A549 (cell line): ENCODE results near the gene DPY19L1. TPM values are rescaled to one million over a fixed set of nuclear protein-coding genes. Genes with fewer than 3 reads are reported as not detected.
"Not testable (repeated sequence)": the region's sequence is repeated elsewhere in the genome, so short reads cannot be mapped to it uniquely, and the experiment has no call there.

Source experiments
- ATAC-seq, 2 experiments: fragments of 200-7000 bp in 1 of 2; fragments of >200 bp in 1 of 2; cut with Nextera tagmentation in 1 of 2; cut with Tn5 transposase in 1 of 2; 3 replicates each; pipeline versions ENCODE4 v1.8.0 to v1.9.1; 2018 to 2020; ENCODE audit warnings: mild to moderate bottlenecking in 1 of 2, moderate library complexity in 1 of 2
- CTCF ChIA-PET: fragments of 300-600 bp; sonication (Branson Sonifier 250); formaldehyde crosslinking; extraction: SDS; loops from one replicate; lab custom pipeline; 2021; ENCODE audit warnings: antibody characterized with exemption, inconsistent platforms; lab: Yijun Ruan, JAX
- POLR2A ChIA-PET: fragments of 350-600 bp; formaldehyde crosslinking; extraction: SDS; loops from one replicate; lab custom pipeline; 2021; ENCODE audit warnings: antibody characterized with exemption, inconsistent platforms; lab: Yijun Ruan, JAX
- DNase-seq, 2 experiments: peaks; one replicate each; pipeline versions ENCODE4 v3.0.0 to v3.0.0-alpha.2; 2011 to 2016; ENCODE audit warnings: low read depth in 1 of 2, low spot score in 1 of 2
- FAIRE-seq: peaks from 2 replicates; lab custom pipeline; 2011; peaks lifted over from hg19 to GRCh38; lab: Jason Lieb, UNC
- H3K27ac ChIP-seq, 2 experiments: fragments of >200 bp; sonication (Bioruptor Twin); formaldehyde crosslinking; 3 replicates each; pipeline ENCODE4 v1.5.1; 2016 to 2017
- H3K4me1 ChIP-seq: fragments of >200 bp; sonication (Bioruptor Twin); formaldehyde crosslinking; 3 replicates; pipeline ENCODE4 v1.6.1; 2016
- H3K4me2 ChIP-seq: fragments of >200 bp; sonication (Bioruptor Twin); formaldehyde crosslinking; 3 replicates; pipeline ENCODE4 v1.6.1; 2016
- H3K4me3 ChIP-seq: fragments of >200 bp; sonication (Bioruptor Twin); formaldehyde crosslinking; 3 replicates; pipeline ENCODE4 v1.5.1; 2016
- H3K9me3 ChIP-seq: fragments of >200 bp; sonication (Bioruptor Twin); formaldehyde crosslinking; 3 replicates; pipeline ENCODE4 v1.6.1; 2016
- CHD2 ChIP-seq: fragments of 150-350 bp; IDR thresholded peaks from 2 replicates; pipeline ENCODE4 v1.6.1; 2014; ENCODE audit warnings: low read length; ENCODE audit not compliant: partially characterized antibody
- CTCF ChIP-seq: fragments of >200 bp; sonication (Bioruptor Twin); formaldehyde crosslinking; IDR thresholded peaks from 3 replicates; pipeline ENCODE4 v1.5.1; 2016
- EHMT2 ChIP-seq: fragments of 200-600 bp; sonication (generic); IDR thresholded peaks from 2 replicates; pipeline ENCODE4 v1.6.1; 2016; ENCODE audit warnings: antibody characterized with exemption, low read depth, mild to moderate bottlenecking, moderate library complexity
- ELK1 ChIP-seq: fragments of 150-350 bp; IDR thresholded peaks from 2 replicates; pipeline ENCODE4 v1.6.1; 2014; ENCODE audit warnings: low read depth, mild to moderate bottlenecking, low read length
- EP300 ChIP-seq, 2 experiments: fragments of >200 bp; sonication (Bioruptor Twin); formaldehyde crosslinking; IDR thresholded peaks; 2 replicates in 1 of 2; 3 replicates in 1 of 2; pipeline ENCODE4 v1.6.1; 2016 to 2017
- ESRRA ChIP-seq: fragments of 150-350 bp; IDR thresholded peaks from 2 replicates; pipeline ENCODE4 v1.6.1; 2014; ENCODE audit warnings: mild to moderate bottlenecking, low read length, borderline replicate concordance
- FOSL2 ChIP-seq, 2 experiments: fragments of 450-650 bp in 1 of 2; fragments of >200 bp in 1 of 2; sonication (Bioruptor Twin) in 1 of 2; formaldehyde crosslinking; IDR thresholded peaks; 2 replicates each; pipeline versions ENCODE4 v1.5.0 to v1.6.1; 2016 to 2020; ENCODE audit warnings: mild to moderate bottlenecking in 1 of 2, moderate library complexity in 1 of 2
- FOXS1 ChIP-seq: fragments of 250-450 bp; sonication (Bioruptor Pico); IDR thresholded peaks from 2 replicates; pipeline ENCODE4 v1.5.0; 2020; ENCODE audit warnings: mild to moderate bottlenecking, moderate library complexity
- HMGXB4 ChIP-seq: fragments of 250-450 bp; sonication (Bioruptor Pico); IDR thresholded peaks from 2 replicates; pipeline ENCODE4 v1.5.0; 2021; ENCODE audit warnings: mild to moderate bottlenecking, moderate library complexity, borderline replicate concordance
- KDM5A ChIP-seq: fragments of 200-600 bp; sonication (generic); IDR thresholded peaks from 2 replicates; pipeline ENCODE4 v1.6.1; 2016; ENCODE audit warnings: antibody characterized with exemption, mild to moderate bottlenecking
- MAFK ChIP-seq: fragments of 450-650 bp; IDR thresholded peaks from 2 replicates; pipeline ENCODE4 v1.6.1; 2014; ENCODE audit not compliant: partially characterized antibody
- MAZ ChIP-seq: fragments of 150-350 bp; IDR thresholded peaks from 2 replicates; pipeline ENCODE4 v1.6.1; 2014; ENCODE audit warnings: antibody characterized with exemption, low read depth, low read length, borderline replicate concordance
- NPAS2 ChIP-seq: fragments of 250-450 bp; sonication (Bioruptor Pico); IDR thresholded peaks from 2 replicates; pipeline ENCODE4 v1.8.0; 2022; ENCODE audit warnings: mild to moderate bottlenecking, moderate library complexity, borderline replicate concordance
- PHF8 ChIP-seq: fragments of 200-600 bp; sonication (generic); IDR thresholded peaks from 2 replicates; pipeline ENCODE4 v1.6.1; 2016; ENCODE audit warnings: low read depth, mild to moderate bottlenecking, antibody characterized with exemption, moderate library complexity, borderline replicate concordance
- POLR2AphosphoS2 ChIP-seq: conservative IDR thresholded peaks from 2 replicates; pipeline ENCODE4 v1.6.1; 2012; ENCODE audit warnings: low read length, improper control_type of control experiment, inconsistent platforms
- RARB ChIP-seq: fragments of 250-450 bp; sonication (Bioruptor Pico); IDR thresholded peaks from 2 replicates; pipeline ENCODE4 v1.8.0; 2021; ENCODE audit warnings: mild to moderate bottlenecking, moderate library complexity
- TP53 ChIP-seq: fragments of 250-450 bp; sonication (Bioruptor Pico); IDR thresholded peaks from 2 replicates; pipeline ENCODE4 v1.5.0; 2021; ENCODE audit warnings: mild to moderate bottlenecking, moderate library complexity
- USF2 ChIP-seq: fragments of 450-650 bp; IDR thresholded peaks from 2 replicates; pipeline ENCODE4 v1.6.1; 2014; ENCODE audit warnings: antibody characterized with exemption
- ZC3H11A ChIP-seq: fragments of 450-650 bp; IDR thresholded peaks from 2 replicates; pipeline ENCODE4 v1.6.1; 2014; ENCODE audit warnings: antibody characterized with exemption, mild to moderate bottlenecking
- WGBS: methylation state at CpG from one replicate; pipeline ENCODE4 v1.1.6; 2017; ENCODE audit errors: missing lambda C conversion rate; 5-methylcytosine and 5-hydroxymethylcytosine counted together
- polyA plus RNA-seq, 4 experiments: library from polyadenylated mRNA; depleted of rRNA in 3 of 4; stranded (reverse); fragments of >200 nt; fragmentation: RNase III in 1 of 4; extraction: RNeasy Plus Mini Kit Qiagen cat#74134 plus additional on column Dnase treatment in 1 of 4; gene quantifications; 2 replicates in 3 of 4; 3 replicates in 1 of 4; pipeline ENCODE4 v1.2.3, GENCODE V29; 2011 to 2017

DPY19L1 gene
- polyA plus RNA-seq, 2 of the 4 experiments (the other 2 are of a cell fraction) = 53.6 to 129 TPM

GRCh38 chr7:35003679-35004303 is 33.5 kb downstream of the DPY19L1 start (continued):
- TF ChIP-seq MAFK = peak; percentile 91
- no peak for TF ChIP-seq MAZ
- no peak for TF ChIP-seq ELK1
- no peak for TF ChIP-seq CHD2
- no peak for TF ChIP-seq NPAS2
- TF ChIP-seq FOXS1 (CRISPR knock-in tag) = no peak
- TF ChIP-seq KDM5A = no peak
- TF ChIP-seq POLR2AphosphoS2 = no peak

GRCh38 chr7:35003177-35003650 is 34.1 kb downstream of the DPY19L1 start:
- not testable (repeated sequence) for H3K9me3 ChIP-seq
- ChIA-PET CTCF (interaction anchor here (0.6 kb wide), 1 partner anchor 47 kb away, joined by 3 read pairs; no protein-coding TSS in a partner anchor), POLR2A (interaction anchor here (1.0 to 1.3 kb wide), 3 partner anchors 26 to 33 kb away, joined by 3 to 4 read pairs (median 3); no protein-coding TSS in a partner anchor)
- H3K4me2 ChIP-seq = peak overlapping the region; percentile 83
- peak overlapping the region; percentile 10; the same call in 1 of the 3 replicates for H3K4me3 ChIP-seq
- 0% methylated on average over 1 of the region's 1 CpG for WGBS
- TF ChIP-seq RARB (CRISPR knock-in tag) (0 out of 2 replicates have a peak, but pooled peaks have one; percentile 58), EP300 (IDR thresholded peaks at IDR 0.05) (0 out of 5 replicates have a peak, but pooled peaks of 1 of the 2 experiments have one; percentile 15), FOSL2 (IDR thresholded peaks at IDR 0.05) (peak; percentile 15; the same call in 1 of the 2 replicates), FOSL2 (CRISPR knock-in tag; IDR thresholded peaks at IDR 0.05) (peak; percentile 53)
- peak overlapping the region; percentile 92 to 96 for H3K27ac ChIP-seq
- DNase-seq (peak in 1 of 2 experiments; percentile 71), FAIRE-seq (peak; percentile 68), ATAC-seq (peak; percentile 62 to 65)
- H3K4me1 ChIP-seq = peaks cover 60% of the 10 kb centered on the region

GRCh38 chr7:34998335-34998734 is 39.0 kb downstream of the DPY19L1 start:
- H3K4me2 ChIP-seq, DNase-seq, H3K9me3 ChIP-seq, ATAC-seq, POLR2A ChIA-PET, H3K4me3 ChIP-seq, FAIRE-seq: not testable (repeated sequence)
- 93% methylated on average over 6 of the region's 6 CpGs for WGBS
- peaks cover 37% of the 10 kb centered on the region for H3K4me1 ChIP-seq
- peak overlapping the region in 1 of 2 experiments; percentile 56; a peak in 1 of 6 replicates for H3K27ac ChIP-seq
- CTCF ChIA-PET = interaction anchor here (0.8 kb wide), 1 partner anchor 38 kb away, joined by 5 read pairs; no protein-coding TSS in a partner anchor

- H3K9me3 ChIP-seq, H3K4me2 ChIP-seq, FAIRE-seq, CTCF ChIA-PET, DNase-seq, POLR2A ChIA-PET, H3K4me3 ChIP-seq: not testable (repeated sequence)
- Histone ChIP-seq H3K27ac (peak overlapping the region in 1 of 2 experiments; percentile 39; a peak in 2 of 6 replicates), H3K4me1 (peaks cover 34% of the 10 kb centered on the region)
- 80% methylated on average over 5 of the region's 5 CpGs for whole genome bisulfite sequencing
- ATAC-seq = peak in 1 of 2 experiments; percentile 56; a peak in 3 of 6 replicates
These were observed 40.7 kb downstream of the DPY19L1 start for GRCh38 chr7:34996423-34997090.

GRCh38 chr7:34995757-34996156 is 41.5 kb downstream of the DPY19L1 start:
- Histone ChIP-seq H3K4me1 (peaks cover 40% of the 10 kb centered on the region), H3K9me3 (0 out of 3 replicates have a peak, but pooled peaks cover 3% of the 10 kb centered on the region), H3K27ac (peak overlapping the region; percentile 20 to 21; a peak in 3 of 6 replicates), H3K4me3 (no peak overlapping the region), H3K4me2 (no peak overlapping the region)
- ChIA-PET POLR2A (no interaction called here), CTCF (interaction anchor here (0.9 kb wide), 1 partner anchor 166 kb away, joined by 3 read pairs; no protein-coding TSS in a partner anchor)
- ATAC-seq (no peak), FAIRE-seq (no peak), DNase-seq (no peak)
- WGBS = 76% methylated on average over 7 of the region's 7 CpGs
- TF ChIP-seq PHF8 (no peak), CTCF (no peak), TP53 (CRISPR knock-in tag) (no peak), KDM5A (no peak), USF2 (no peak), ZC3H11A (no peak), NPAS2 (no peak), HMGXB4 (CRISPR knock-in tag) (no peak), ESRRA (no peak), EHMT2 (no peak)
